CD4-positive, alpha-beta T cell treated with Interleukin-12 subunit alpha and Interleukin-12 subunit beta, for 1 hour (primary cell): Measurements from ENCODE around the gene RPP25L.

ENCODE experiments used
- DNase-seq: peaks from one replicate; pipeline ENCODE4 v3.0.0-alpha.2; 2020

Gene RPP25L

GRCh38 chr9:34582787-34583186 lies 29.1 kb downstream of the RPP25L start:
- DNase-seq = no peak

GRCh38 chr9:34581318-34581717 lies 30.6 kb downstream of the RPP25L start:
- no peak for DNase-seq

- no peak for DNase-seq
Measured at GRCh38 chr9:34580358-34580757, 31.5 kb downstream of the RPP25L start.

- no peak for DNase-seq
Measured at GRCh38 chr9:34579808-34580163, 32.1 kb downstream of the RPP25L start.

GRCh38 chr9:34579104-34579807 lies 32.6 kb downstream of the RPP25L start:
- DNase-seq = no peak

GRCh38 chr9:34578241-34579103 lies 33.4 kb downstream of the RPP25L start:
- no peak for DNase-seq

GRCh38 chr9:34577400-34578240 lies 34.3 kb downstream of the RPP25L start:
- DNase-seq = no peak

GRCh38 chr9:34576597-34577399 lies 35.1 kb downstream of the RPP25L start:
- no peak for DNase-seq

GRCh38 chr9:34575862-34576596 lies 35.9 kb downstream of the RPP25L start:
- DNase-seq = no peak

- no peak for DNase-seq
Measured at GRCh38 chr9:34575241-34575640, 36.7 kb downstream of the RPP25L start.

- DNase-seq = no peak
Measured at GRCh38 chr9:34574571-34574970, 37.3 kb downstream of the RPP25L start.

- DNase-seq = no peak
Measured at GRCh38 chr9:34573599-34574325, 38.1 kb downstream of the RPP25L start.

- no peak for DNase-seq
Measured at GRCh38 chr9:34572628-34573027, 39.3 kb downstream of the RPP25L start.

- no peak for DNase-seq
Measured at GRCh38 chr9:34572092-34572491, 39.8 kb downstream of the RPP25L start.

GRCh38 chr9:34571481-34571810 lies 40.5 kb downstream of the RPP25L start:
- no peak for DNase-seq

- no peak for DNase-seq
Measured at GRCh38 chr9:34570809-34571480, 41.0 kb downstream of the RPP25L start.

GRCh38 chr9:34570376-34570775 lies 41.5 kb downstream of the RPP25L start:
- DNase-seq = no peak

GRCh38 chr9:34568774-34569173 lies 43.1 kb downstream of the RPP25L start:
- DNase-seq = no peak

GRCh38 chr9:34568133-34568532 lies 43.8 kb downstream of the RPP25L start:
- no peak for DNase-seq

- no peak for DNase-seq
Measured at GRCh38 chr9:34566972-34567371, 44.9 kb downstream of the RPP25L start.

- DNase-seq = no peak
Measured at GRCh38 chr9:34566322-34566721, 45.6 kb downstream of the RPP25L start.
